ENCODE measurements around the gene NUDT19.

DNA sequence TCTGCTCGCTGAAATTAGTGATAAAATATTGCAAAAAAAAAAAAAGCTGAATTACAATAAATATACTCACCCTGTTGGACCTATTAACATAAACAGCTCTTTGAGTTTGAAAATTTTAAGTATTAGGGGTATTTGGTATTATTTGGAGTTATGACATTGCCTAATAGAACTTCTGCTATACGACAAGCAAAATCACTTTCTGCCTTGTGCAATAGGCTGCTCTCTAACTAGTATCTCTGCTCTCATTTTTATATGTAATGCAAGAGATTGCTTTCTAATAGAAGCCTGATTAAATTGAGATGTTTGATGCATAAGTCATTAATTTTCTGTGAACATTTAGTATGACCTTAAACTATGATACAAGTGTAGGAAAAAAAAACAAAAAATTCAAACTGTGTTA is 10.6 kb upstream of the NUDT19 start:
- TF ChIP-seq POLR2AphosphoS5 (IDR thresholded peaks at IDR 0.05) (no peak), EP300 (IDR thresholded peaks at IDR 0.05) (no peak)
- TF ChIP-seq, protein P1, sequence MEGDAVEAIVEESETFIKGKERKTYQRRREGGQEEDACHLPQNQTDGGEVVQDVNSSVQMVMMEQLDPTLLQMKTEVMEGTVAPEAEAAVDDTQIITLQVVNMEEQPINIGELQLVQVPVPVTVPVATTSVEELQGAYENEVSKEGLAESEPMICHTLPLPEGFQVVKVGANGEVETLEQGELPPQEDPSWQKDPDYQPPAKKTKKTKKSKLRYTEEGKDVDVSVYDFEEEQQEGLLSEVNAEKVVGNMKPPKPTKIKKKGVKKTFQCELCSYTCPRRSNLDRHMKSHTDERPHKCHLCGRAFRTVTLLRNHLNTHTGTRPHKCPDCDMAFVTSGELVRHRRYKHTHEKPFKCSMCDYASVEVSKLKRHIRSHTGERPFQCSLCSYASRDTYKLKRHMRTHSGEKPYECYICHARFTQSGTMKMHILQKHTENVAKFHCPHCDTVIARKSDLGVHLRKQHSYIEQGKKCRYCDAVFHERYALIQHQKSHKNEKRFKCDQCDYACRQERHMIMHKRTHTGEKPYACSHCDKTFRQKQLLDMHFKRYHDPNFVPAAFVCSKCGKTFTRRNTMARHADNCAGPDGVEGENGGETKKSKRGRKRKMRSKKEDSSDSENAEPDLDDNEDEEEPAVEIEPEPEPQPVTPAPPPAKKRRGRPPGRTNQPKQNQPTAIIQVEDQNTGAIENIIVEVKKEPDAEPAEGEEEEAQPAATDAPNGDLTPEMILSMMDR (IDR thresholded peaks at IDR 0.05), result no peak
